HepG2 (cell line): Measurements from ENCODE around the gene ING5. TPM values are rescaled to one million over a fixed set of nuclear protein-coding genes. Genes with fewer than 3 reads are reported as not detected.

Experiments used
- ELF3 ChIP-seq: IDR thresholded peaks from 2 replicates; pipeline ENCODE4 v1.6.1; 2016; ENCODE audit warnings: missing genetic modification reagents, missing compliant biosample characterization
- HDAC2 ChIP-seq: sonication (generic); formaldehyde crosslinking; IDR thresholded peaks from 2 replicates; pipeline ENCODE4 v1.4.0; 2020; ENCODE audit warnings: missing genetic modification reagents
- ISL2 ChIP-seq: sonication (generic); formaldehyde crosslinking; IDR thresholded peaks from 2 replicates; pipeline ENCODE4 v1.5.0; 2020; ENCODE audit warnings: missing genetic modification reagents
- KDM5B ChIP-seq: sonication (generic); formaldehyde crosslinking; IDR thresholded peaks from 2 replicates; pipeline ENCODE4 v1.4.0; 2020; ENCODE audit warnings: missing genetic modification reagents, mild to moderate bottlenecking, borderline replicate concordance
- KDM6A ChIP-seq: IDR thresholded peaks from 2 replicates; pipeline ENCODE4 v1.6.1; 2016; ENCODE audit warnings: low read depth
- KMT2B ChIP-seq: IDR thresholded peaks from 2 replicates; pipeline ENCODE4 v1.6.1; 2016; ENCODE audit warnings: missing genetic modification reagents, missing compliant biosample characterization
- MIER2 ChIP-seq: IDR thresholded peaks from 2 replicates; pipeline ENCODE4 v1.6.1; 2016; ENCODE audit warnings: missing biosample characterization, missing genetic modification reagents
- NFE2L1 ChIP-seq: sonication (generic); formaldehyde crosslinking; IDR thresholded peaks from 2 replicates; pipeline ENCODE4 v1.4.0; 2020; ENCODE audit warnings: missing genetic modification reagents, mild to moderate bottlenecking, borderline replicate concordance
- PCBP2 ChIP-seq: fragments of 200-400 bp; formaldehyde crosslinking; optimal IDR thresholded peaks from 2 replicates; pipeline ENCODE3; 2018; ENCODE audit warnings: low read length, low read depth; ENCODE audit not compliant: poor library complexity, severe bottlenecking
- REL ChIP-seq: sonication (generic); formaldehyde crosslinking; conservative IDR thresholded peaks from 2 replicates; pipeline ENCODE4 v1.8.0; 2022; ENCODE audit warnings: mild to moderate bottlenecking, missing genetic modification reagents, moderate library complexity
- REST ChIP-seq, 2 experiments: IDR thresholded peaks; 2 replicates each; pipeline ENCODE4 v1.6.1; 2011 to 2012; ENCODE audit warnings: low read length in 2 of 2, borderline replicate concordance in 1 of 2, low read depth in 1 of 2, mild to moderate bottlenecking in 1 of 2, moderate library complexity in 1 of 2
- RORA ChIP-seq: sonication (generic); formaldehyde crosslinking; IDR thresholded peaks from 2 replicates; pipeline ENCODE4 v1.5.0; 2020; ENCODE audit warnings: mild to moderate bottlenecking, missing genetic modification reagents, moderate library complexity
- TP53 ChIP-seq: sonication (generic); formaldehyde crosslinking; conservative IDR thresholded peaks from 2 replicates; pipeline ENCODE4 v1.4.0; 2020; ENCODE audit warnings: missing genetic modification reagents
- ZC3H13 ChIP-seq: sonication (generic); formaldehyde crosslinking; IDR thresholded peaks from 2 replicates; pipeline ENCODE4 v1.8.1; 2023; ENCODE audit warnings: mild to moderate bottlenecking, missing genetic modification reagents, moderate library complexity
- ZFP62 ChIP-seq: sonication (generic); formaldehyde crosslinking; IDR thresholded peaks from 2 replicates; pipeline ENCODE4 v1.4.0; 2020; ENCODE audit warnings: missing genetic modification reagents
- ZIK1 ChIP-seq: sonication (generic); formaldehyde crosslinking; IDR thresholded peaks from 2 replicates; pipeline ENCODE4 v1.5.0; 2020; ENCODE audit warnings: mild to moderate bottlenecking, low read depth, missing genetic modification reagents, borderline replicate concordance
- ZNF235 ChIP-seq: sonication (generic); formaldehyde crosslinking; IDR thresholded peaks from 2 replicates; pipeline ENCODE4 v1.8.1; 2023; ENCODE audit warnings: mild to moderate bottlenecking, missing genetic modification reagents, borderline replicate concordance
- ZNF326 ChIP-seq: sonication (generic); formaldehyde crosslinking; IDR thresholded peaks from 2 replicates; pipeline ENCODE4 v1.4.0; 2020; ENCODE audit warnings: missing genetic modification reagents, borderline replicate concordance
- ZNF354B ChIP-seq: sonication (generic); formaldehyde crosslinking; IDR thresholded peaks from 2 replicates; pipeline ENCODE4 v1.8.0; 2022; ENCODE audit warnings: mild to moderate bottlenecking, missing genetic modification reagents
- ZNF746 ChIP-seq: sonication (generic); formaldehyde crosslinking; IDR thresholded peaks from 2 replicates; pipeline ENCODE4 v1.8.0; 2022; ENCODE audit warnings: mild to moderate bottlenecking, missing genetic modification reagents
- polyA plus RNA-seq, 8 experiments: library from polyadenylated mRNA; depleted of rRNA in 3 of 8; stranded (reverse) in 7 of 8; unstranded in 1 of 8; fragments of >200 nt; fragmentation: Illumina TruSeq in 4 of 8; extraction: Trizol in 4 of 8; gene quantifications; 2 replicates each; pipeline versions ENCODE4 v1.2.1 to v1.2.3, GENCODE V29; 2011 to 2016; ENCODE audit warnings: low read depth in 4 of 8, missing spikeins in 1 of 8, mixed read lengths in 1 of 8; ENCODE audit not compliant: insufficient read depth in 1 of 8
- total RNA-seq, 5 experiments: library from RNA; depleted of rRNA; stranded (reverse); fragments of >200 nt; fragmentation: Illumina TruSeq; extraction: Trizol; gene quantifications; 2 replicates each; pipeline ENCODE4 v1.2.3, GENCODE V29; 2016; ENCODE audit warnings: low read depth in 1 of 5
- TF ChIP-seq, protein P1 (sequence below): sonication (generic); formaldehyde crosslinking; IDR thresholded peaks from 2 replicates; pipeline ENCODE4 v1.4.0; 2020; ENCODE audit warnings: missing genetic modification reagents
- TF ChIP-seq, protein P2 (sequence below): sonication (generic); formaldehyde crosslinking; IDR thresholded peaks from 2 replicates; pipeline ENCODE4 v1.8.1; 2023; ENCODE audit warnings: mild to moderate bottlenecking, missing genetic modification reagents
- TF ChIP-seq, protein P3 (sequence below), 2 experiments: sonication (generic) in 1 of 2; formaldehyde crosslinking in 1 of 2; IDR thresholded peaks; 2 replicates each; pipeline versions ENCODE4 v1.4.0 to v1.6.1; 2018 to 2020; ENCODE audit warnings: missing genetic modification reagents in 2 of 2, borderline replicate concordance in 1 of 2, low read depth in 1 of 2, mild to moderate bottlenecking in 1 of 2, missing biosample characterization in 1 of 2

ING5 gene
- total and polyA plus RNA-seq, 2 of the 13 experiments (the other 11 are each of a cell fraction or from before 2014, with no cell fraction given) = 61.9 to 71.9 TPM

GRCh38 chr2:241734208-241734466 is 32.3 kb downstream of the ING5 start (continued):
- TF ChIP-seq, protein P1, sequence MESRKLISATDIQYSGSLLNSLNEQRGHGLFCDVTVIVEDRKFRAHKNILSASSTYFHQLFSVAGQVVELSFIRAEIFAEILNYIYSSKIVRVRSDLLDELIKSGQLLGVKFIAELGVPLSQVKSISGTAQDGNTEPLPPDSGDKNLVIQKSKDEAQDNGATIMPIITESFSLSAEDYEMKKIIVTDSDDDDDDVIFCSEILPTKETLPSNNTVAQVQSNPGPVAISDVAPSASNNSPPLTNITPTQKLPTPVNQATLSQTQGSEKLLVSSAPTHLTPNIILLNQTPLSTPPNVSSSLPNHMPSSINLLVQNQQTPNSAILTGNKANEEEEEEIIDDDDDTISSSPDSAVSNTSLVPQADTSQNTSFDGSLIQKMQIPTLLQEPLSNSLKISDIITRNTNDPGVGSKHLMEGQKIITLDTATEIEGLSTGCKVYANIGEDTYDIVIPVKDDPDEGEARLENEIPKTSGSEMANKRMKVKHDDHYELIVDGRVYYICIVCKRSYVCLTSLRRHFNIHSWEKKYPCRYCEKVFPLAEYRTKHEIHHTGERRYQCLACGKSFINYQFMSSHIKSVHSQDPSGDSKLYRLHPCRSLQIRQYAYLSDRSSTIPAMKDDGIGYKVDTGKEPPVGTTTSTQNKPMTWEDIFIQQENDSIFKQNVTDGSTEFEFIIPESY (CRISPR knock-in tag) = no peak
- TF ChIP-seq ZC3H13 (0 out of 2 replicates have a peak, but pooled peaks have one; percentile 23), ZIK1 (CRISPR knock-in tag) (no peak; the same call in 1 of the 2 replicates), KMT2B (CRISPR knock-in tag) (no peak), NFE2L1 (CRISPR knock-in tag) (no peak), ZNF354B (no peak), TP53 (CRISPR knock-in tag) (no peak), REST (IDR thresholded peaks at IDR 0.05; ENCODE audit: borderline replicate concordance in 1 of 2, low read depth in 1 of 2, low read length in 2 of 2) (no peak), RORA (CRISPR knock-in tag) (no peak), ELF3 (CRISPR knock-in tag) (no peak), KDM6A (no peak), ZNF746 (CRISPR knock-in tag) (0 out of 2 replicates have a peak, but pooled peaks have one; percentile 1), ISL2 (CRISPR knock-in tag) (no peak), ZFP62 (no peak), ZNF326 (CRISPR knock-in tag) (no peak), HDAC2 (no peak; the same call in 1 of the 2 replicates), ZNF235 (CRISPR knock-in tag) (0 out of 2 replicates have a peak, but pooled peaks have one; percentile 8), REL (CRISPR knock-in tag) (0 out of 2 replicates have a peak, but pooled peaks have one; percentile 41), PCBP2 (no peak), KDM5B (CRISPR knock-in tag) (0 out of 2 replicates have a peak, but pooled peaks have one; percentile 12), MIER2 (CRISPR knock-in tag) (no peak)
- TF ChIP-seq, protein P2, sequence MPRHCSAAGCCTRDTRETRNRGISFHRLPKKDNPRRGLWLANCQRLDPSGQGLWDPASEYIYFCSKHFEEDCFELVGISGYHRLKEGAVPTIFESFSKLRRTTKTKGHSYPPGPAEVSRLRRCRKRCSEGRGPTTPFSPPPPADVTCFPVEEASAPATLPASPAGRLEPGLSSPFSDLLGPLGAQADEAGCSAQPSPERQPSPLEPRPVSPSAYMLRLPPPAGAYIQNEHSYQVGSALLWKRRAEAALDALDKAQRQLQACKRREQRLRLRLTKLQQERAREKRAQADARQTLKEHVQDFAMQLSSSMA = no peak
- TF ChIP-seq, protein P3, sequence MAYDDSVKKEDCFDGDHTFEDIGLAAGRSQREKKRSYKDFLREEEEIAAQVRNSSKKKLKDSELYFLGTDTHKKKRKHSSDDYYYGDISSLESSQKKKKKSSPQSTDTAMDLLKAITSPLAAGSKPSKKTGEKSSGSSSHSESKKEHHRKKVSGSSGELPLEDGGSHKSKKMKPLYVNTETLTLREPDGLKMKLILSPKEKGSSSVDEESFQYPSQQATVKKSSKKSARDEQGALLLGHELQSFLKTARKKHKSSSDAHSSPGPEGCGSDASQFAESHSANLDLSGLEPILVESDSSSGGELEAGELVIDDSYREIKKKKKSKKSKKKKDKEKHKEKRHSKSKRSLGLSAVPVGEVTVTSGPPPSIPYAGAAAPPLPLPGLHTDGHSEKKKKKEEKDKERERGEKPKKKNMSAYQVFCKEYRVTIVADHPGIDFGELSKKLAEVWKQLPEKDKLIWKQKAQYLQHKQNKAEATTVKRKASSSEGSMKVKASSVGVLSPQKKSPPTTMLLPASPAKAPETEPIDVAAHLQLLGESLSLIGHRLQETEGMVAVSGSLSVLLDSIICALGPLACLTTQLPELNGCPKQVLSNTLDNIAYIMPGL (CRISPR knock-in tag; IDR thresholded peaks at IDR 0.05; ENCODE audit: borderline replicate concordance in 1 of 2, low read depth in 1 of 2) = no peak
